Progenitor cell of endocrine pancreas (in vitro differentiated cells): Measurements from ENCODE around the gene SLIT3. TPM values are rescaled to one million over a fixed set of nuclear protein-coding genes. Genes with fewer than 3 reads are reported as not detected.
A peak's percentile ranks its signal among the peaks of the same experiment; 100 is the strongest.

Source experiments
- DNase-seq: peaks from one replicate; pipeline ENCODE4 v3.0.0; 2021; ENCODE audit warnings: low spot score; ENCODE audit not compliant: unreplicated experiment
- H3K27ac Mint-ChIP-seq: 2 replicates; pipeline ENCODE4 v1.8.0; 2021; ENCODE audit warnings: mild to moderate bottlenecking, moderate library complexity, mixed read lengths
- H3K27me3 Mint-ChIP-seq: 2 replicates; pipeline ENCODE4 v1.8.0; 2021; ENCODE audit warnings: mixed read lengths
- H3K36me3 Mint-ChIP-seq: 2 replicates; pipeline ENCODE4 v1.8.0; 2022; ENCODE audit warnings: mixed read lengths; ENCODE audit not compliant: insufficient read depth
- H3K4me1 Mint-ChIP-seq: 2 replicates; pipeline ENCODE4 v1.8.0; 2021; ENCODE audit warnings: low read depth, mixed read lengths
- H3K4me3 Mint-ChIP-seq: 2 replicates; pipeline ENCODE4 v1.8.0; 2021; ENCODE audit warnings: low read depth, mild to moderate bottlenecking, moderate library complexity, mixed read lengths
- H3K9me3 Mint-ChIP-seq: 2 replicates; pipeline ENCODE4 v1.8.0; 2021; ENCODE audit warnings: low read depth, mixed read lengths
- total RNA-seq: library from RNA; stranded (reverse); gene quantifications from 2 replicates; pipeline ENCODE4 v1.2.1, GENCODE V29; 2021
- TF ChIP-seq, protein P1 (sequence below): fragments of 200-600 bp; sonication (generic); IDR thresholded peaks from one replicate; pipeline ENCODE4 v1.5.0; 2021; ENCODE audit warnings: antibody characterized with exemption, mild to moderate bottlenecking; ENCODE audit not compliant: unreplicated experiment

SLIT3 gene
- total RNA-seq, 1 donor from 2014 or later = 18.8 TPM

DNA sequence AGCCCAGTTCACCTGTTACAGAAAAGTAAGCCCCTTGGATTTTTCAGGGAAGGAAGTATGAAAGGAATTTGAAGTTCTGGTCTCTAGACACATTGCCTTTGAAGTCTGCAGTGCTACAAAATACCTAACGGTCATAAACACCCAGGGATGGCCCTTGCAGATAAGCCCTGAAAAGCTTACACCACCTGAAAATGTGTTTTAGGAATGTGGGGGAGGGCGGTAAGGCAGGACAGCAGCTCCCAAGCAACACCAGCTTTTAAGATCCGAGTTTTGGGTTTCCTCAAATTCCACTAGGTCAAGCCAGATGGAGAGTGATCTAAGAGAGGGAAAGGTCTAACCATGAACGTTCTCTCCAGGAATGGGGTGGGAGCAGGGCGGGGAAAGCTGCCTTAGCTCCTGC, 607.6 kb downstream of the SLIT3 start:
- Mint-ChIP-seq H3K4me3 (no peak overlapping the region), H3K9me3 (no peaks in the 10 kb centered on the region), H3K36me3 (no peaks in the 10 kb centered on the region), H3K4me1 (peaks cover 5% of the 10 kb centered on the region), H3K27ac (no peak overlapping the region), H3K27me3 (peaks cover 16% of the 10 kb centered on the region)
- TF ChIP-seq, protein P1, sequence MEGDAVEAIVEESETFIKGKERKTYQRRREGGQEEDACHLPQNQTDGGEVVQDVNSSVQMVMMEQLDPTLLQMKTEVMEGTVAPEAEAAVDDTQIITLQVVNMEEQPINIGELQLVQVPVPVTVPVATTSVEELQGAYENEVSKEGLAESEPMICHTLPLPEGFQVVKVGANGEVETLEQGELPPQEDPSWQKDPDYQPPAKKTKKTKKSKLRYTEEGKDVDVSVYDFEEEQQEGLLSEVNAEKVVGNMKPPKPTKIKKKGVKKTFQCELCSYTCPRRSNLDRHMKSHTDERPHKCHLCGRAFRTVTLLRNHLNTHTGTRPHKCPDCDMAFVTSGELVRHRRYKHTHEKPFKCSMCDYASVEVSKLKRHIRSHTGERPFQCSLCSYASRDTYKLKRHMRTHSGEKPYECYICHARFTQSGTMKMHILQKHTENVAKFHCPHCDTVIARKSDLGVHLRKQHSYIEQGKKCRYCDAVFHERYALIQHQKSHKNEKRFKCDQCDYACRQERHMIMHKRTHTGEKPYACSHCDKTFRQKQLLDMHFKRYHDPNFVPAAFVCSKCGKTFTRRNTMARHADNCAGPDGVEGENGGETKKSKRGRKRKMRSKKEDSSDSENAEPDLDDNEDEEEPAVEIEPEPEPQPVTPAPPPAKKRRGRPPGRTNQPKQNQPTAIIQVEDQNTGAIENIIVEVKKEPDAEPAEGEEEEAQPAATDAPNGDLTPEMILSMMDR = no peak
- no peak for DNase-seq

DNA sequence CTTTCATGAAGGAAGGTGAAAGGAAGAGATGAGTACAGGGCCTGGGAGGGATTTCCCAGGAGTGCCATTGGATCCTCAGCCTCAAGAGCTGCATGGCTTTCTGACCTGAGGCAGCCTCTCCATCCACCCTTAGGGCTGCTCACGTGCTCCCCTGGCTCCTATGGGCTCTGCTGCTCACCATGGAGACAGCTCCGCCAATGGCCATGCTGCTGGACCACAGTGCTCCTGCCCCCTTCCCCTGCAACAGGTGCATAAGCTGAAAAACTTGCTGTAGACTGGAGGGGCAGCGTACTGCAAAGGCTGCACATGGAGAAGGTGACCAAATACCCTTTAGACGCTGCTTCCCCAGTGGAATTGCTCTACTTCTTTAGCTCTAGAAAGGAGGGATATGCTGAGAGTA, 609.0 kb downstream of the SLIT3 start:
- Mint-ChIP-seq H3K4me1 (peaks cover 5% of the 10 kb centered on the region), H3K27ac (no peak overlapping the region), H3K4me3 (no peak overlapping the region), H3K9me3 (no peaks in the 10 kb centered on the region), H3K36me3 (no peaks in the 10 kb centered on the region), H3K27me3 (peaks cover 12% of the 10 kb centered on the region)
- no peak for DNase-seq
- TF ChIP-seq, protein P1 = no peak

DNA sequence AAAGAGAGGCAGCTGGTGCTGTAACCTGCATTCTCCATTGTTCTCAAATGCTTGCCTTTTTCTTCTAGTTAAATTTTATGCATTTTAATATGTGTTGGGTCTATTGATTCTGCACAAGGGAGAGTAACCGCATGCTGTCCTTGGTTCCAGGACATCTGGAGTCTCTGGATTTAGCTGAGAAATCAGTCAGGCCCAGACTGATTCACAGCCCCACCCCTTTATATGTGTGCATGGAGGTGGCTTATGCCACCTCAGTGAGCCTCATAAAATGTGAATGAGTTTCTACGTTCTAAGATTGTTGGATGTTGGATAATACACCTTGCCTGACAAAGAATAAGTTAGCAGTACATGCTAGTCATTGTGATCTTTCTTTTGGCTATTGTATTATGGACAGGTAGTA, 611.7 kb downstream of the SLIT3 start:
- DNase-seq = no peak
- no peaks in the 10 kb centered on the region for H3K36me3 Mint-ChIP-seq
- no peak overlapping the region for H3K27ac Mint-ChIP-seq
- H3K4me3 Mint-ChIP-seq = no peak overlapping the region
- peaks cover 5% of the 10 kb centered on the region for H3K4me1 Mint-ChIP-seq
- H3K9me3 Mint-ChIP-seq = no peaks in the 10 kb centered on the region
- TF ChIP-seq, protein P1 = no peak
- peaks cover 12% of the 10 kb centered on the region for H3K27me3 Mint-ChIP-seq

DNA sequence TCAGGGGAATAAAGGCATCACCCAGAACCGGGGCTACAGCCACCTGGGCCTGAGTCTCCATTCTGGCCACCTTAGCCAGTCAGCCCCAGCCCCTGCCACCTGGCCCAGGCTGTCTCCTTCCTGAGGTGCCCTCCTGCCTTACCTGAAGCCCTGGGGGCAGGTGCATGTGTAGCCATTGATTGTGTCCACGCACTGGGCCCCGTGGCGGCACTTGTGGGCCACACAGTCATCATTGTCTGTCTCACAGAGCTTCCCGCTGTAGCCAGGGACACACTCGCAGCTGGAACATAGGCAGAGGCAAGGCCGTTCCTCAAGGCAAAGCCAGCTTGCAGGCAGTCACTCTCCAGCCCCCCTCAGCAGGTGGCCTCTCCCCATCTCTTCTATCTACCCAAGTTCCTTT, 614.1 kb downstream of the SLIT3 start:
- Mint-ChIP-seq H3K27me3 (peaks cover 5% of the 10 kb centered on the region), H3K4me3 (no peak overlapping the region), H3K36me3 (no peaks in the 10 kb centered on the region), H3K27ac (no peak overlapping the region), H3K4me1 (no peaks in the 10 kb centered on the region), H3K9me3 (no peaks in the 10 kb centered on the region)
- TF ChIP-seq, protein P1 = no peak
- no peak for DNase-seq

DNA sequence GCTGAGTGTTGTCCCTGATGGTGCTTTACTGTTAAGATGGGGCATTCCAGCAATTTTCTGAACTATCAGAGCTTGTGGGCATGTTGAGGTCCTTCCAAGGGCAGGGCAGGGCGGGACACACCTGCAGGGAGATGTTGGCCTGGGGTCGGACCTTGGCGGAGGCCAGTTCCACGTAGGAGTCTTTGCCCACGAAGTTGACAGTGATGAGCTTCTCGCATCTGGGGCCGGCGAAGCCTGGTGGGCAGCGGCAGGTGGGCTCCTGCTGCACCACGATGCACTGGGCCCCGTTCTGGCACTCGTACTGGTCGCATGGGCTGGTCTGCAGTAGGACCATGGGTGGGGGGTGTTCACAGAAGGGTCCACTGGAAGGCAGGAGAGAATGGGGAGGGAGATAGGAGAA, 615.4 kb downstream of the SLIT3 start:
- Mint-ChIP-seq H3K27me3 (peaks cover 5% of the 10 kb centered on the region), H3K36me3 (no peaks in the 10 kb centered on the region), H3K27ac (no peak overlapping the region), H3K4me1 (no peaks in the 10 kb centered on the region), H3K9me3 (no peaks in the 10 kb centered on the region), H3K4me3 (no peak overlapping the region)
- TF ChIP-seq, protein P1 = no peak
- no peak for DNase-seq

DNA sequence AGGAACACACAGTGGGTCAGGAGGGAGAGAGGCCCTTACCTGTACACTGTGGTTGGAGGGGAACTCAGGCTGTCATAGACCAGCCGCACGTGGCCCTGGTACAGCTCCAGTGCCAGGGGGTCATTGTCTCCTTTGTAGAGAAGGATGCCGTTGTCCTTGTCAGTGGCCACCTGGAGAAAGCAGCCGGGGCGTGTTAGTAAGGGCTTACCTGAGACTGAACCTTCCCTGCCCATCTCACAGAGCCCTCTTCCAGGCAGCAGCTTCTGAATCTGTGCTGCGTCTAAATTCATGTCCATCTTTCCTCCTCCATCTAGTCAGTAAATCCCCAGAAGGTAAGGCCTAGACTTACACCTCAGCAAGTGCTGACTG, 617.0 kb downstream of the SLIT3 start:
- Mint-ChIP-seq H3K36me3 (no peaks in the 10 kb centered on the region), H3K4me1 (no peaks in the 10 kb centered on the region), H3K27ac (peak overlapping the region; percentile 33), H3K4me3 (no peak overlapping the region), H3K27me3 (peaks cover 5% of the 10 kb centered on the region), H3K9me3 (no peaks in the 10 kb centered on the region)
- TF ChIP-seq, protein P1 = no peak
- no peak for DNase-seq
